NCI-H2107 treated with DMSO at 0.1 percent for 48 hours (cell line): ENCODE measurements around the gene RASA3.
"Not testable (repeated sequence)": the region's sequence is repeated elsewhere in the genome, so short reads cannot be mapped to it uniquely, and the experiment has no call there.

Source experiments
- DNase-seq: peaks from one replicate; lab custom pipeline; 2025; ENCODE audit not compliant: unreplicated experiment; lab: John Stamatoyannopoulos, UW

RASA3 gene

DNA sequence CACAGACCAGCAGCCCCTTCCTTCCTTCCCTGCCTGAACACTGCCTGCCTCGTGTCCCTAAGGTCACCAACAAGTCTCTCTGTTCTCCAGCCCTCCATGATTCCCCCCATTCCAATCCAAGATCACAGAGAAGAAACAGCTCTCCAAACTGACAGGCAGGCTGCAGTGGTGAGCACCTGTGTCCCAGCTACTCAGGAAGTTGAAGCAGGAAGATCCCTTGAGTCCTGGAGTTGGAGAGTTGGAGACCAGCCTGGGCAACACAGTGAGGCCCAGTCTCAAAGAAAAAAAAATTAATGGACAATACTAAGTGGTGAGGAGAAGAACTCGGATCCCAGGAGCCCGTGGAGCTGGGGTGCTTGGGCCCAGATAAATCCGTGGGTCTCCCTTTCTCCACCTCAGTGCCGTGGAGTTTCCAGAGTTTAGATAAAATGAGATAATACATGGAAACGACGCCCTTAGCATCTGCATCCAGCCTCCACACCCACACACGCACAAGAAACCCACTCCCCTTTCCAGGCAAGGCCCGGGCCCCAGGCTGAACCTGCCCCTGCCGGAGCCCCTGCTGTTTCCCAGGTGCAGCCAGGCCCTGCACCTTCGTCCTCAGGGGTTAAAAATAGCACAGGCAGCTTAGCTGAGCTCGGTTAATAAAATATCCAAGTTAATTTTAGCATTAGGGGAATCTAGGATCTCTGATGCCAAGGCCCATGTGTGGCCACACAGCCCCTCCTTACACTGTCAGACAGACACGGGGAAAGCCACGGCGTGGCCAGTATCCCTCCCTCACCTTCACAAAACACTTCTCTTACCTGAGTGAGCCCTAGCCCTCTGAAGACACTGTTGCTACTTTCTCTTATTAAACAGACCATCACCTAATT is 4.7 kb downstream of the RASA3 start:
- DNase-seq, result no peak

DNA sequence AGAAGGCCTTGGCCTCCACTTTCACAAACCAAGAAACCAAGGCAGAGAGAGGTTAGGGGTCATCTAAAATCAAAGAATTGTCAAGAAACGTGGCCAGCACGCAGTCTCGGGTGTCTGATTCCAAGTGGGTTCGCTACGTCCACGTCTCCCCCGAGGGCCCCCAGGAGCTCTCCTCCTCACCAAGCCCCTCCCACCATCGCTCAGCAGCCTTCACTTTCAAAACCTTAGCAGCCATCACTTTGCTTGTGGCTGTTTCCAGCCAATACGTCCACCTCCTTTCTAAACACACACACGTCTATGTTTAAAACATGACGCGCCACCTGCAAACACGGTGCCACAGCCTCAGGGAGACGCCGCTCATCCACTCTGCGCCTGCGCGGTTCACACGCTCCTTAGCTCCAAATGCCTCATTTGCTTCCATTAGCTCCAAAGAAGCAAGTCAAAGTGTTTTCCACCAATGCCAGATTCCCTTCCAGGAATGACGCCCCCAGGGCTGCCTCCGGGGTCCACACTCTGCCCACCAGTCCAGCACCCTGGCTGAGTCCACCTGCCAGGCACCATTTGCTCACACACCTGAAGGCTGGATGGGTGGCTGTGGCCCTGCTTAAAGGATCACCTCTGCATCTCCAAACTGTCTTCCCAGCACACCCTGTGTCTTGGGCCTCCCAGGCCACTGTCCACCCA is 5.5 kb downstream of the RASA3 start:
- DNase-seq, result no peak

DNA sequence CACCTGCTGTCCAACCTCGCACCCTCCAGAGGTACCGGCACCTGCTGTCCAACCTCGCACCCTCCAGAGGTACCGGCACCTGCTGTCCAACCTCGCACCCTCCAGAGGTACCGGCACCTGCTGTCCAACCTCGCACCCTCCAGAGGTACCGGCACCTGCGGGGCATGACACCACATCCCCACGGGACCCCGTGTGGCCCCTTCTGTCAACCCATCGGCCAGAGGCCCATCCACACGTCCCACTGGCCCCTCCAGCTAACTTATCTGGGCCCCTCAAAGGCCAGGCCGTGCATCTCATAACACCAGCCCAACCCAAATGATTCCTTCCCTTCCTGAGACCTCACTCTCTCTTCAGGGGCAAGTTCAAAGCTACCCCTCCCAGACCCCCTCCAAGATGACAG is 6.3 kb downstream of the RASA3 start:
- not testable (repeated sequence) for DNase-seq

DNA sequence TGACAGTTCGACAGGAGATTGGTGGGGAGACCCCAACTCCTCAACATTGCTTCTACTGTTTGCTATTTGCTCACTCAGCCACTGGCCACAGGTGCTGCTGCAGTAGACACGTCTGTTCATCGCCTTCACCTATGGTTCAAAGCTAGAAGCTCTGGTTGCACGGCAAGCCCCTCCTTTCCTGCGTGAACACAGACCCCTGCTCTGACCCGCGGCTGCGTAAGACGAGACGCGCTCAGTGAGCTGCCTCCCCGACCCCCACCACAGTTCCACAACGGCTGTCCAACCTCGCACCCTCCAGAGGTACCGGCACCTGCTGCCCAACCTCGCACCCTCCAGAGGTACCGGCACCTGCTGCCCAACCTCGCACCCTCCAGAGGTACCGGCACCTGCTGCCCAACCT is 6.8 kb downstream of the RASA3 start:
- DNase-seq, result no peak

DNA sequence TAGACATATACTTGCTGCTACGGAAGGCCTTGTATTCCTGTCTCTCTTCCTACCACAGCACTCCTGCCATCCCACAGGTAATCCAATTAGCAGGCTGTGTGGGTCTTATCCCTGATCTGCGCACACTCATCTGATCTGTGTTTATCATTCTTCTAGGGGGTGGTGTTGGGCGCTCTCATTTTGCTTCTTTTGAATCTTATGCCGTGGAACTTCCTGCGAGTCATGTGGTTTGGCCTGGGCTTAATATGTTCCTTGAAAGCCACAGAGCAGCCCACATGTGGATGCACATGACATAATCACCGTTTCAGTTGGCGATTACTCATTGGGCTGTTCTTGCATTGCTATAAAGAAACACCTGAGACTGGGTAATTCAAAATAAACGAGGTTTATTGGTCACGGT is 7.5 kb downstream of the RASA3 start:
- no peak for DNase-seq

DNA sequence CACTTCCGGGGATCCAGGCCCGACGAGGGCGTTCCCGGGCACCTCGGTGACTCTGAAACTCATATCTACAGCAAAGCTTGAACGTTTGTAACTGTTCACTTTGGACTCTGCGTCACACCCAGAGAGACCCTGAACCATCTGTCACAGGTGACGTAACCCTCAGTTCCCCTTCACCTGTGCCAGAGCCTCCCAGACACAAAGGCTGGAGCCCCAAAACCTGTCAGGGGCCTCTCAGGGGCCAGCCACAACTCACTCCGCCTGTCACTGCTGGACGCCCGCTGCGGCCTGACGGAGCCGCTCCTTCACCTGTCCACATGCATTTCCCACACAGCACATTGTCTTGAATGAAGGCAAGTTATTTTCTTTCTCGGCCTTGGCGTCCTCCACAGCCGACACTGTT is 8.0 kb downstream of the RASA3 start:
- no peak for DNase-seq

DNA sequence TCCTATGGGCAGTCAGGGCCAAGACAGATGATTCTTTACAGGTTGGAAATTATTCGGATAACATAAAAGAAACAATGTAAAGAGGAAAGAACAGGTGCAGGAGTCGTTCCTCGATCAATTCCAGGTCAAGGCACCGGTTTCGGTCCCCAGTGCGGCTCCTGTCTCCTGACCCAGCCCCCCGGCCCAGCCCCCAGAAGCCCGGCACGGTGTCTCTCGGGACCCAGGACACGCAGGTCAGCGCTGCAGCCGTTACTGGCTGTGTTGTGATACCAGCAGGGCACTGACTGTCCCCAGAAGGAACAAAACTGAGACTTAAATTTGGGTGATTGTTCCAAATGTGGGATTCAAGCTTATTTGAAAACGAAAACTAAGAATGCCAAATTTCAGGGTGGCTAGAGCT is 8.5 kb downstream of the RASA3 start:
- DNase-seq, result no peak

DNA sequence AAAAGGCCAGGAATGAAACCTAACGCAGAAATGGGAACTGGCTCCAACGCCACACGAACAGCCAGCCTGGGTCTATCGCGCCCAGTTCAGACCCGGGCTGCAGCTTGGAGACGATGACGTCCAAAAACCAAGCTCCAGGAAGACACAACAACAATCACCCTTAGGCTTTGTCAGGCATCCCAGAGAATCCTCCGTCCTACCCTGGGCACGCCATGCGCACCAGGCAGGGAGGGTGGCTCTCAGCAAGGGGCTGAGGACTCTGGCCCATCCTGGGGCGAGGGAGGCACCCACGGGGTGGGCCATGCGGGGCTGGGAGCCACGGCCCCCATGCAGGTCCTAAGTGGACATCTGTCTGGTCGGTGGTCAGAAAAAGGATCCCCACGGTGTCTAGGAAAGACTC is 9.0 kb downstream of the RASA3 start:
- no peak for DNase-seq

DNA sequence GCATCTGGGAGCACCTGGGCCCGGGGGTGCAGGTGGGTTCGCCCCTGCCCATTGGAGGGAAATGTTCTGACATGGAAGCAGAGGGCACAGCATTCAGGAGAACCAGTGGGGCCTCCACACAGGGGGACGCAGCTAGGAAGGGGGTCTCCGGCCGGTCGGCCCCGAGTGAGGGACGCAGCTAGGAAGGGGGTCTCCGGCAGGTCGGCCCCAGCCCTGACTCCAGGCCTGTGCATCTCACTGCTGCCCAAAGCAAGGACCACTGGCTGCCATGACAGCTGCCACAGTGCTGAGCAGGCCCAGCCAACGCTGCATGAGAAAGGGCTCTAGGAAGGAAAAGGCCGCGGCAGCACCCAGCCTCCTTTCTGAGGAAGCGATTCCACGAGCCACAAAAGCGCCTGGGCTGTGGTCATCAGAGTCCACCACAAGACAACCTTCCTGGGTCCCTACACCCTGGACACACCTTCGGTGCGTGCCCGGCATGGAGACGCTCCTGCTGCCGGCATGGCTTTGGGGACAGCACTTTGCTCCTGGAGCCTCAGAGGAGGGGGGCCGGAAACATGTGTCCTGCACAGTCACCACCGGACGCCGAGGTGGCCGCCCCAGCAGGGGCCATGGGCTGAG is 9.7 kb downstream of the RASA3 start:
- no peak for DNase-seq

DNA sequence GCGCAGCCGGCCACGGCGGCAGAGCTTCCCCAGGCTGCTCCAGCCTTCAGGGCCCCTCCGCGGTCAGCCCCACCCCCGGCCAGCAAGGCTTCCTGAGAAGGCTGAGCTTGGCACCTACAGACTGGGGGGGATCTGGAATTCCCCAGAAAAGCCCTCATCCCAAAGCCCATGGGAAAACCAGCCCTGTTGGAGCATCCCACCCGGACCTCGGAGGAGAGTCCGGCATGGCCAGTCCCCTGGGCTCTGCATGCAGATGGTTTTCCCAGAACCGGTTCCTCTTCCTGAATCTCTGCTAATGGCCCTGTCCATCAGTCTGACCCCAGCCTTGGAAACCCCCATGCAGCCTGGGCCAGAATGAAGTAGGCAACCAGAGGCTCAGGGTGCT is 10.3 kb downstream of the RASA3 start:
- no peak for DNase-seq

DNA sequence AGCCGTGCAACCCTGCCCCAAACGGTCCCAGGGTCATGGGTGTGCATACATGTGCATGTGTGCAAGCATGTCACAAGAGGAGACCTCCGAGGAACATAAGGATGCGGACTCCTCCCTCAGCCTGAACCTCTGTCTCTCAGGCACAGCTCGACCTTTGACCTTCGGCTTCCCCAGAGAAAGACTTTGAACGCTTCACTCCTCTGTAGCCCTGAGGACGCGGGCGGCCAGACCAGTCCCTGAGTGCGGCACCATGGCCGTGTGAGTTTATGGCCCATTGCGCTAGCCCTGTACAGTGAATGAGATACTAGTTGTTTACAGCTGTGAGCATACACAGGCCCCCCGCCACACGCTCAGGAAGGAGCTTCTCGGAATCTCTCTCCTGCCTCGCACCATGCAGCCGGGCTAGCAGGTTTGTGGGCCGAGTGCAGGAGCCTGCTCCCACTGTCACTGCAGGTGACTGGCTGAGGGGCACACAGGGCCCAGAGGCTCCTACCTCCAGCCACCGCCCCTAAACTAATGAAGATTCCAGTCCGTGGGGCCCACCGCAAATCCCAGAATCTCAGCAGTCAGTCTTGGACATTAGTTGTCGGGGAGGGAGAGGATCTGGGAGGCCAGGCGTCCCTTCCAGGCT is 10.8 kb downstream of the RASA3 start:
- DNase-seq, result no peak

DNA sequence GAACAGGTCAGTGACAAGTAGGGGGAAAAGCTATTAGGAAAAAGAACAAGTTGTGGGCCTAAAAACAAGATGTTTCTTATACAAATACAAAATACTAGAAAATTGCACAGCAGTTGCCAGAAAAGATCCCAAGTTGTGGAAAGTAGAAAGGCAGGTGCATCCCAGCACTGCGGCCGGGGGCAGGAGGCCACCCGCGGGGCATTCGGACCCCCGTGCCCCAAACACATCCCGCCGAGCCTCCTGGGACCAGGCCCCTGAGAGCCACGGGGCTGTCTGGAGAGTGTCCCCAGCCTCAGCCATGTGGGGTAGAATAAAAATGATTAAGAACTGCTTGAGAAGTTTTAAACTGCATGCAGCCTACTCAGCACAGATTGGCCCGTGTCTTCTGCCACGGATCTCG is 11.4 kb downstream of the RASA3 start:
- DNase-seq, result no peak

DNA sequence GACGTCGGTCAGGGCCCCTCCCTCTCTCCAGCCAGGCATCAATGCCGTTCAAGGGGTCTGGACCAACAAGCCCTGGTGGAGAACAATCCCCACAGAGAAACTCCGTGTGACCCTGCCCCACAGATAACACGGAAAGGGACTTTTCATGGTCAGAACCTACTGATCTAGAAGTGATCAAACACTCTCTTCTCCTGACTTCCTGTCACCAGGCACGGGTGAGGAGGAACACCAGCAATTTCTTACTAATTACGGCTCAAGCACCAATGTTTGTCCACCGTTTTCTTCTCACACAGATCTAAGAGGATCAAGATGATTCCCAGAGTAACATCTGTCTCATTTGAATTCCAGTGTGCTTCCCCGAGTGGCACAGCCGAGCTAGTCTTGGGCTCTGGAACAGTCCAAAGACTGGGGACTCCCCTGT is 11.8 kb downstream of the RASA3 start:
- no peak for DNase-seq

DNA sequence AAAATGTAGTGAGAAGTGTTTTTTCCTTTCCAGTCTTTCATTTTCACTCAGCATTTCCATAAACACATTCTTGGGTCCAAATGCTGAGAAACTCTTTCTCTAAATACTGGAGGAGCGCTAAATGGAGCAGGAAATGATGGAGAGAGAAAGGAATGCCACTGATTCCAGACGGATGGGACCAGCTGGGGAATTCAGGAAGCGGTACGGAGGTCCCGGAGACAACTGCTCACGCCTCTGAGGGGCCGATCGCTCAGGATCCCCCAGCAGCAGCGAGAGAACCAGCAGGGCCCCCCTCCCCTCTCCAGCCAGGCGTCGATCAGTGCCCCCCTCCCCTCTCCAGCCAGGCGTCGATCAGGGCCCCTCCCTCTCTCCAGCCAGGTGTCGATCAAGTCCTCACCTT is 13.2 kb downstream of the RASA3 start:
- no peak for DNase-seq

DNA sequence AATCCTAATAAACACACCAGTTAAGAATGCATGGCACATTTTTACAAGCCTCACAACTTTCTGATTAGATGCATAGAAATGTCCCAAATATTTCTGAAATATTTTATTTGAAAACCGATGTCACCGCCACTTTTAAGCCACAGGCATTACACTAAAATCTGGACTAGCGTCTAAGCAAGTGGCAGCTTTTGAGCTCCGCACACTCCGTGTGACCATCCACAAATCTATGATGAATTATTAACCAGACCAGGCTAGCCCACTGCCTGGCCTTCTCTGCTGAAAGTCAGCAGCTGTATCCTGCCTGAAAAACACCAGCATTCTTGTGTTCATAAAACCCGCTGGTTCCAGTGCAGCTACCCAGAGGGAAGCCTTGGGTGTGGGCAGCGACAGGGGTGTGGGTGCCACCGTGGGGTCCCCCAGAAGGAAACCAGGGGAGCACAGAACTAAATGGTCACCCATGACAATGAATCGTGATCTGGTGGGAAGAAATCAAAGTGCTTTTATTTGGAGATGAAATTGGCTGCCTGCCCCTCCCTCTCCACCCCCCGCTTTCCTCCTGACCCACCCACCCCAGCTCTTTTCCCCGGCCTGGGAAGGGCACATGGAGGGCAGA is 13.8 kb downstream of the RASA3 start:
- no peak for DNase-seq

DNA sequence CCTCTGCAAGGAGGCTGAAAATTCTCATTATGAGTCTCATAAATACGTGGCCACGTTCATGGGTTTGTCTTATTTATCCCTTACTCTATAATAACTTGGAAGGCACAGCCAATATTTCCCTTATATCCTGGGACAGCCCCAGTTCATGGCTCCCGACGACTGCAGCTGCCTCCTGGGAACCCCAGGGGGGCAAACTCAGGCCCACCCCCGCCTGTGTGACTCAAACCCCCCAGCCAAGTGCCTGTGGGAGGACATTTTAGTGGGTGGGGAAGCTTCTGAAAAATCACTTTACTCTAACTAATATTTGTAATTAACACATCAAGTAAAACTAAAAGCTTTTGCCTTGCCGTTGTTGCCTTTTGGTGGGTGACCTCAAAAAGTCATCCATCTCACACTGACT is 14.3 kb downstream of the RASA3 start:
- no peak for DNase-seq

DNA sequence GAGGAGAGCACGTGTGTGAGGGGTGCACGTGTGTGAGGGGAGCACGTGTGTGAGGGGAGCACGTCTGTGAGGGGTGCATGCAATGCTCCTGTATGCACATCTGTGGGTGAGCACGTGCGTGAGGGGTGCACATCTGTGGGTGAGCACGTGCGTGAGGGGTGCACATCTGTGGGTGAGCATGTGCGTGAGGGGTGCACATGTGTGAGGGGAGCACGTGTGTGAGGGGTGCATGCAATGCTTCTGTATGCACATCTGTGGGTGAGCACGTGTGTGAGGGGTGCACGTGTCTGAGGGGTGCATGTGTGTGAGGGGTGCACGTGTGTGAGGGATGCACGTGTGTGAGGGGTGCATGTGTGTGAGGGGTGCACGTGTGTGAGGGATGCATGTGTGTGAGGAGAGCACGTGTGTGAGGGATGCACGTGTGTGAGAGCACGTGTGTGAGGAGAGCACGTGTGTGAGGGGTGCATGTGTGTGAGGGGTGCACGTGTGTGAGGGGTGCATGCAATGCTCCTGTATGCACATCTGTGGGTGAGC is 15.0 kb downstream of the RASA3 start:
- DNase-seq, result not testable (repeated sequence)

DNA sequence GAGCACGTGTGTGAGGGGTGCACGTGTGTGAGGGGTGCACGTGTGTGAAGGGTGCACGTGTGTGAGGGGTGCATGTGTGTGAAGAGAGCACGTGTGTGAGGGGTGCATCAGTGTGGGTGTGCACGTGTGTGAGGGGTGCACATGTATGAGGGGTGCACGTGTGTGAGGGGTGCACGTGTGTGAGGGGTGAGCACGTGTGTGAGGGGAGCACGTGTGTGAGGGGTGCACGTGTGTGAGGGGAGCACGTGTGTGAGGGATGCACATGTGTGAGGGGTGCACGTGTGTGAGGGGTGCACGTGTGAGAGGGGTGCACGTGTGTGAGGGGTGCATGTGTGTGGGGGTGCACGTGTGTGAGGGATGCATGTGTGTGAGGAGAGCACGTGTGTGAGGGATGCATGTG is 15.7 kb downstream of the RASA3 start:
- no peak for DNase-seq

DNA sequence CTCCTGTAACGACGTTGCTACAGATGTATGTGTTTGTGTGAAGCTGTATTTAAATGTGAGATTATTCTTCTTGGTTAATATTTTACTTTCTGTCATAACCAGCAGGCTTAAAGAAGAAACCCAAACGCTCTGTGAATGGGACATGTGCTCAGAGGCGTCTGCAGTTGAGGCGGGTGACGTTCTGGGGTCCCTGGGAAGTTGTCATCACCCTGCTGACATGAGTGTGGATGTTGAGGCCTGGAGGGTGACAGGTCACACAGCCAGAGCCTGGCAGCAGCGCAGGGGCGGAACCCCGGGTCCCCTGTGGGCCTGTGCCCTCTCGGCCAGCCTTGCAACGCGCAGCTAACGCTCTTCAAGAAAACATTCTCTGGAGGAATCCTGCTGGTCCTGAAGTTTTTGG is 16.6 kb downstream of the RASA3 start:
- DNase-seq, result no peak

DNA sequence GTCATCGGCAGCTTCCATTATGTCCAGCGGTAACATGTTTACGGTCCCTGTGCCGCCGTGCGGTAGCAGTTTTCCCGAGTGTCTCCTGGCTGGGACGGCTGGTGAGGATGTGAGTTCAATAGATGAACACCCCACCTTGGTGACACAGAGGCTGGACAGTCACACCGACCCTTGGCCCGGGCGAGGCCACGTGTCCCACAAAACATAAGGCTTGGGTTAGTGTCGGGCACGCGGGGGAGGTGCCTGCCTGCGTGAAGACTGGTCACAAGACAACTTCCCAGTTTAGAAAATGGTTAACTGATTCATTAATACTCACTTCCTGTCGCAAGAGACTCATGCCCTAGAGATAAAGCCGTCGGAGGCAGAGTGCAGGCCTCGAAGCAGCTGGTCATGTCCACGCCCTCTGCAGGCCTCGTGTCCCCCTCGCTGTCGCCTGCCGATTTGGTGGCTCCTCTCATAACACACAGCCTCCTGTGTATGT is 17.2 kb downstream of the RASA3 start:
- no peak for DNase-seq

DNA sequence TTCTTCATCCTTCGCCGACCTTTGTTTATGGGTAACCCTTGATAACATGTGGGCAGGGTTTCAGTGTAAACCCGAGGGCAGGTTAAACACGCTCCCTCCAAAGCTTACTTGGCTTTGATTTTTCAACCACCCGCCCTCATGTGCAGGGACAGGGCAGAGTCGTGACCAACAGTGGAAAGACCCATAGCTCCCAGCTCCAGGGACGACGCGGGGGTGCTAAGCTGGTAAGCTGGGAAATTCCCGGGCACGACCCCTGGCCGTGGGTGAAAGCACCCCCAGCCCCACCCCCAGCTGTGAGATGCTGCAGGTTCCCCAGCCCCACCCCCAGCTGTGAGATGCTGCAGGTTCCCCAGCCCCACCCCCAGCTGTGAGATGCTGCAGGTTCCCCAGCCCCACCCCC is 17.8 kb downstream of the RASA3 start:
- not testable (repeated sequence) for DNase-seq
